GM12878 (cell line): Measurements from ENCODE around the gene PXT1. TPM values are rescaled to one million over a fixed set of nuclear protein-coding genes. Genes with fewer than 3 reads are reported as not detected.

Experiments used
- ATAC-seq: fragments of 200-7000 bp; cut with Tn5 transposase; 3 replicates; pipeline ENCODE4 v1.9.1; 2020; ENCODE audit warnings: mild to moderate bottlenecking, moderate library complexity
- BruUV-seq: library from RNA; stranded (reverse); fragments of 400-500 nt; replicated peaks from 2 replicates; lab custom pipeline; 2021; lab: Mats Ljungman, UMichigan
- CTCF ChIA-PET: fragments of 300-600 bp; sonication (Branson Sonifier 250); formaldehyde crosslinking; extraction: SDS; loops from one replicate; lab custom pipeline; 2021; ENCODE audit warnings: inconsistent platforms; lab: Yijun Ruan, JAX
- POLR2A ChIA-PET: fragments of 350-600 bp; formaldehyde crosslinking; extraction: SDS; loops from one replicate; lab custom pipeline; 2021; ENCODE audit warnings: inconsistent platforms; lab: Charles Lee
- RAD21 ChIA-PET: fragments of 300-600 bp; sonication (Branson Sonifier 250); formaldehyde crosslinking; loops from one replicate; lab custom pipeline; 2023; ENCODE audit warnings: antibody characterized with exemption; ENCODE audit not compliant: unreplicated experiment; lab: Charles Lee
- SMC1A ChIA-PET: fragments of 300-600 bp; sonication (Branson Sonifier 250); formaldehyde crosslinking; loops from one replicate; lab custom pipeline; 2023; ENCODE audit not compliant: unreplicated experiment, uncharacterized antibody; lab: Charles Lee
- DNase-seq: peaks from one replicate; pipeline ENCODE4 v3.0.0-alpha.2; 2011; ENCODE audit warnings: low read depth, low spot score
- FAIRE-seq: peaks from 3 replicates; lab custom pipeline; 2011; peaks lifted over from hg19 to GRCh38; lab: Jason Lieb, UNC
- H2AFZ ChIP-seq: 2 replicates; pipeline ENCODE4 v1.6.0; 2011; ENCODE audit warnings: low read depth, low read length, control low read depth; ENCODE audit not compliant: control insufficient read depth
- H3K27ac ChIP-seq: 2 replicates; pipeline ENCODE4 v1.5.1; 2011; ENCODE audit warnings: control low read depth; ENCODE audit not compliant: control insufficient read depth, insufficient read depth
- H3K27me3 ChIP-seq, 2 experiments: replicated peaks in 1 of 2; 2 replicates each; pipeline versions ENCODE4 v1.6.0 to v1.6.1; 2011; ENCODE audit warnings: low read length in 1 of 2; ENCODE audit not compliant: control insufficient read depth in 2 of 2, insufficient read depth in 2 of 2
- H3K36me3 ChIP-seq, 2 experiments: 2 replicates each; pipeline ENCODE4 v1.5.1; 2011; ENCODE audit warnings: low read length in 1 of 2; ENCODE audit not compliant: control insufficient read depth in 2 of 2, insufficient read depth in 2 of 2
- H3K4me1 ChIP-seq: 2 replicates; pipeline ENCODE4 v1.6.1; 2011; ENCODE audit warnings: mild to moderate bottlenecking, low read length, moderate library complexity, mixed read lengths; ENCODE audit not compliant: control insufficient read depth, insufficient read depth
- H3K4me2 ChIP-seq: 2 replicates; pipeline ENCODE4 v1.6.0; 2011; ENCODE audit warnings: control low read depth; ENCODE audit not compliant: control insufficient read depth, insufficient read depth
- H3K4me3 ChIP-seq: fragments of 200-600 bp; sonication (generic); 2 replicates; pipeline ENCODE4 v1.5.1; 2016
- H3K79me2 ChIP-seq: 2 replicates; pipeline ENCODE4 v1.6.0; 2011; ENCODE audit warnings: low read length; ENCODE audit not compliant: control insufficient read depth, insufficient read depth
- H3K9ac ChIP-seq: 2 replicates; pipeline ENCODE4 v1.8.0; 2011; ENCODE audit warnings: low read length, control low read depth, mixed read lengths; ENCODE audit not compliant: control insufficient read depth, insufficient read depth
- H3K9me3 ChIP-seq: replicated peaks from 3 replicates; pipeline ENCODE4 v1.5.1; 2011; ENCODE audit warnings: mild to moderate bottlenecking, low read length; ENCODE audit not compliant: control insufficient read depth, insufficient read depth
- H4K20me1 ChIP-seq: 2 replicates; pipeline ENCODE4 v1.6.0; 2011; ENCODE audit not compliant: control insufficient read depth, insufficient read depth
- ASH2L ChIP-seq: fragments of 300-600, 200-600 bp; sonication (generic); IDR thresholded peaks from 2 replicates; pipeline ENCODE4 v1.6.1; 2017; ENCODE audit warnings: low read depth, mild to moderate bottlenecking, borderline replicate concordance
- BCL11A ChIP-seq: IDR thresholded peaks from 2 replicates; pipeline ENCODE4 v1.6.1; 2011; ENCODE audit warnings: low read depth, low read length
- CBX5 ChIP-seq: sonication (generic); IDR thresholded peaks from 2 replicates; pipeline ENCODE4 v1.6.1; 2016; ENCODE audit warnings: low read depth, moderate library complexity, mild to moderate bottlenecking, inconsistent platforms
- CHD4 ChIP-seq: fragments of 200-600 bp; sonication (generic); IDR thresholded peaks from 2 replicates; pipeline ENCODE4 v1.6.1; 2016; ENCODE audit warnings: mild to moderate bottlenecking
- E4F1 ChIP-seq: fragments of 450-650 bp; IDR thresholded peaks from 2 replicates; pipeline ENCODE4 v1.6.1; 2018; ENCODE audit warnings: borderline replicate concordance, mild to moderate bottlenecking; ENCODE audit not compliant: partially characterized antibody
- HDAC2 ChIP-seq: fragments of 200-600 bp; sonication (generic); IDR thresholded peaks from 2 replicates; pipeline ENCODE4 v1.6.1; 2017
- HDGF ChIP-seq: fragments of 450-650 bp; IDR thresholded peaks from 2 replicates; pipeline ENCODE4 v1.6.1; 2016; ENCODE audit warnings: antibody characterized with exemption
- IKZF2 ChIP-seq, 2 experiments: fragments of 450-650 bp; IDR thresholded peaks; 2 replicates each; pipeline ENCODE4 v1.6.1; 2017; ENCODE audit warnings: mild to moderate bottlenecking in 2 of 2, moderate library complexity in 2 of 2
- KAT2A ChIP-seq: conservative IDR thresholded peaks from 2 replicates; pipeline ENCODE4 v1.6.1; 2011; ENCODE audit warnings: low read depth, low read length; ENCODE audit not compliant: control insufficient read depth
- NFIC ChIP-seq: IDR thresholded peaks from 2 replicates; pipeline ENCODE4 v1.6.1; 2012; ENCODE audit warnings: low read depth, mild to moderate bottlenecking, inconsistent platforms, low read length, moderate library complexity
- RB1 ChIP-seq: fragments of 450-650 bp; formaldehyde crosslinking; IDR thresholded peaks from 2 replicates; pipeline ENCODE4 v1.6.1; 2017; ENCODE audit warnings: mild to moderate bottlenecking, borderline replicate concordance
- STAT3 ChIP-seq: IDR thresholded peaks from 2 replicates; pipeline ENCODE4 v1.6.1; 2011; ENCODE audit warnings: low read depth, low read length, improper control_type of control experiment
- WRNIP1 ChIP-seq: IDR thresholded peaks from 2 replicates; pipeline ENCODE4 v1.6.1; 2011; ENCODE audit warnings: low read depth, low read length, improper control_type of control experiment, borderline replicate concordance
- ZBED1 ChIP-seq: IDR thresholded peaks from 2 replicates; pipeline ENCODE4 v1.6.1; 2016; ENCODE audit warnings: borderline replicate concordance
- WGBS: methylation state at CpG from one replicate; pipeline ENCODE4 v1.1.6; 2016; ENCODE audit warnings: low lambda C conversion rate; ENCODE audit not compliant: insufficient replicate concordance, insufficient coverage; ENCODE audit errors: missing lambda C conversion rate; 5-methylcytosine and 5-hydroxymethylcytosine counted together
- in situ Hi-C: fragments of 300-500 bp; cut with MboI; formaldehyde crosslinking; loops from 9 replicates; pipeline ENCODE4 v1.14.3; 2018; ENCODE audit warnings: mixed read lengths
- intact Hi-C: fragments of 100-400 bp; cut with micrococcal nuclease; formaldehyde crosslinking; loops from one replicate; pipeline ENCODE4 v1.14.2; 2022; ENCODE audit not compliant: unreplicated experiment
- polyA plus RNA-seq, 11 experiments: library from polyadenylated mRNA; depleted of rRNA in 4 of 11; unstranded in 6 of 11; stranded (reverse) in 5 of 11; fragments of >200 nt; fragmentation: Nextera tagmentation in 4 of 11; fragmentation: Illumina TruSeq in 1 of 11; extraction: Ambion mirVana in 4 of 11; extraction: Trizol in 1 of 11; gene quantifications; 1 replicate in 1 of 11; 2 replicates in 10 of 11; pipeline versions ENCODE4 v1.2.1 to v1.2.3, GENCODE V29; 2011 to 2016; ENCODE audit warnings: inconsistent platforms in 2 of 11, missing spikeins in 2 of 11, low read depth in 1 of 11
- total RNA-seq, 4 experiments: library from RNA; depleted of rRNA in 3 of 4; stranded (reverse); fragments of >200 nt in 3 of 4; fragmentation: Illumina TruSeq in 1 of 4; extraction: Trizol in 1 of 4; gene quantifications; 2 replicates each; pipeline versions ENCODE4 v1.2.1 to v1.2.3, GENCODE V29; 2013 to 2021
- TF ChIP-seq, protein P1 (sequence below): IDR thresholded peaks from 2 replicates; pipeline ENCODE4 v1.6.1; 2011; ENCODE audit warnings: borderline replicate concordance, low read depth, mild to moderate bottlenecking, moderate library complexity, mixed read lengths, low read length; ENCODE audit not compliant: insufficient read depth; ENCODE audit errors: extremely low read length
- TF ChIP-seq, protein P2 (sequence below): fragments of 450-650 bp; formaldehyde crosslinking; IDR thresholded peaks from 2 replicates; pipeline ENCODE4 v1.5.0; 2022; ENCODE audit warnings: mild to moderate bottlenecking, missing genetic modification characterization

Gene PXT1
- total and polyA plus RNA-seq, 10 of the 15 experiments (the other 5 are each of a cell fraction or from before 2014, with no cell fraction given) = 0.27 to 2.9 (median 0.50) TPM

DNA sequence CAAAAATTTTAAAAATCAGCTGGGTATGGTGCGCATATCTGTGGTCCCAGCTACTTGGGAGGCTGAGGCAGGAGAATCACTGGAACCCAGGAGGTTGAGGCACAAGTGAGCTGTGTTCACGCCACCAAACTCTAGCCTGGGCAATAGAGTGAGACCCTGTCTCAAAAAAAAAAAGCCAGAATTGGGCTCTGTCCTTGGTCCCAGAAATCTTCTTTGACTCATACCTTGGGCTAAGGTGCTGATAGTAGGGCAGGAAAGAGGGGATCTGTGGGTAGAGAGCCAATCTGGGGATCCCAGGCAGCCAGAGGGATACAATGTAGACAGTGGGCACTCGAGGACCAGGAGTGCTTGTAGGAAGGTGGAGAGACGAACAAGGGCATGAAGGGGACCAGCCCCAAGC, 68.5 kb downstream of the PXT1 start (continued):
- TF ChIP-seq, protein P1, sequence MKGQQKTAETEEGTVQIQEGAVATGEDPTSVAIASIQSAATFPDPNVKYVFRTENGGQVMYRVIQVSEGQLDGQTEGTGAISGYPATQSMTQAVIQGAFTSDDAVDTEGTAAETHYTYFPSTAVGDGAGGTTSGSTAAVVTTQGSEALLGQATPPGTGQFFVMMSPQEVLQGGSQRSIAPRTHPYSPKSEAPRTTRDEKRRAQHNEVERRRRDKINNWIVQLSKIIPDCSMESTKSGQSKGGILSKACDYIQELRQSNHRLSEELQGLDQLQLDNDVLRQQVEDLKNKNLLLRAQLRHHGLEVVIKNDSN = no peak
- TF ChIP-seq CHD4 (no peak), HDGF (no peak), KAT2A (no peak)

DNA sequence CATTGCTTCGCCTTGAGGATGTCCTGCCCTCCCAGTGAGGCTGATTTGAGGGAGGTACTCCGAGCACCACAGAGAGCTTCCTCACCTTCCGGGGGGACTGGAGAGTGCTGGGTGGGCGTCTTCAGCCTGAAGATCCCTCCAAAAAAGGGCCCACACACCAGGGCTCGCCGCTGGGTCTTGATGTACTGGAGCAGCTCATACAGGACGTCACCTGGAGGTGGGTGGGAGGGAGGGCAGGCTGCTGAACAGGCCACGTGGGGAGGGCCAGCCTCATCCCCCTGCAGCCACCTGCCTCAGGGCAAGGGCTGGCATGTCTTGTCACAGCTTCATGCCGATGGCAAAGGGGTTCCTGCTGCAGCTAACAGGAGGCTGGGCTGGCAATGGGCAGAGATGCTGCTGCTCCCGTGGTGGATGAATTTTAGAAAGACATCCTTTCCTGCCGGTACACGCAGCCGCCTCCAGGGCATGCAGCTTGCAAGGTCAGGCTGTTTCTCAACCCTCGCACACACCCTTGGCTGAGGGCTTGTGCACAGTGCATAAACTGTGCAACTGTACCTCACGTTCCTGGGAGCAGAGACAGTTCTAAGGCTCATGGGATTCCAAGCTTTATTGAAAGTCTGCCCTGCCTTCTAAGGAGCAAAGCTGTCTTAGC, 69.2 kb downstream of the PXT1 start:
- Histone ChIP-seq H3K4me3 (no peak overlapping the region), H3K9ac (no peak overlapping the region), H3K79me2 (no peaks in the 10 kb centered on the region), H3K4me2 (no peak overlapping the region), H3K4me1 (peaks cover 12% of the 10 kb centered on the region), H4K20me1 (no peaks in the 10 kb centered on the region), H2AFZ (no peak overlapping the region), H3K36me3 (no peaks in the 10 kb centered on the region; a peak in 1 of 4 replicates), H3K27ac (no peak overlapping the region), H3K9me3 (no peaks in the 10 kb centered on the region), H3K27me3 (no peaks in the 10 kb centered on the region)
- ATAC-seq (no peak), FAIRE-seq (no peak), DNase-seq (no peak)
- in situ Hi-C loops = no loop called here
- BruUV-seq = no TSS peak
- ChIA-PET POLR2A (no interaction called here), CTCF (interaction anchor here (0.7 to 0.9 kb wide), 2 partner anchors 13 to 251 kb away, joined by 3 read pairs; no protein-coding TSS in a partner anchor), RAD21 (interaction anchor here (0.9 kb wide), 1 partner anchor 15 kb away, joined by 3 read pairs; no protein-coding TSS in a partner anchor), SMC1A (no interaction called here)
- 72% methylated on average over 14 of the region's 15 CpGs for WGBS
- intact Hi-C loops = no loop called here
- no peak for TF ChIP-seq BCL11A
- TF ChIP-seq WRNIP1 = no peak
- TF ChIP-seq, protein P2, sequence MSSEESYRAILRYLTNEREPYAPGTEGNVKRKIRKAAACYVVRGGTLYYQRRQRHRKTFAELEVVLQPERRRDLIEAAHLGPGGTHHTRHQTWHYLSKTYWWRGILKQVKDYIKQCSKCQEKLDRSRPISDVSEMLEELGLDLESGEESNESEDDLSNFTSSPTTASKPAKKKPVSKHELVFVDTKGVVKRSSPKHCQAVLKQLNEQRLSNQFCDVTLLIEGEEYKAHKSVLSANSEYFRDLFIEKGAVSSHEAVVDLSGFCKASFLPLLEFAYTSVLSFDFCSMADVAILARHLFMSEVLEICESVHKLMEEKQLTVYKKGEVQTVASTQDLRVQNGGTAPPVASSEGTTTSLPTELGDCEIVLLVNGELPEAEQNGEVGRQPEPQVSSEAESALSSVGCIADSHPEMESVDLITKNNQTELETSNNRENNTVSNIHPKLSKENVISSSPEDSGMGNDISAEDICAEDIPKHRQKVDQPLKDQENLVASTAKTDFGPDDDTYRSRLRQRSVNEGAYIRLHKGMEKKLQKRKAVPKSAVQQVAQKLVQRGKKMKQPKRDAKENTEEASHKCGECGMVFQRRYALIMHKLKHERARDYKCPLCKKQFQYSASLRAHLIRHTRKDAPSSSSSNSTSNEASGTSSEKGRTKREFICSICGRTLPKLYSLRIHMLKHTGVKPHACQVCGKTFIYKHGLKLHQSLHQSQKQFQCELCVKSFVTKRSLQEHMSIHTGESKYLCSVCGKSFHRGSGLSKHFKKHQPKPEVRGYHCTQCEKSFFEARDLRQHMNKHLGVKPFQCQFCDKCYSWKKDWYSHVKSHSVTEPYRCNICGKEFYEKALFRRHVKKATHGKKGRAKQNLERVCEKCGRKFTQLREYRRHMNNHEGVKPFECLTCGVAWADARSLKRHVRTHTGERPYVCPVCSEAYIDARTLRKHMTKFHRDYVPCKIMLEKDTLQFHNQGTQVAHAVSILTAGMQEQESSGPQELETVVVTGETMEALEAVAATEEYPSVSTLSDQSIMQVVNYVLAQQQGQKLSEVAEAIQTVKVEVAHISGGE = no peak
- no peak for TF ChIP-seq ZBED1
- no peak for TF ChIP-seq E4F1
- no peak for TF ChIP-seq RB1
- TF ChIP-seq STAT3 = no peak
- no peak for TF ChIP-seq NFIC
- TF ChIP-seq ASH2L = no peak
- TF ChIP-seq IKZF2 (IDR thresholded peaks at IDR 0.05) = no peak
- TF ChIP-seq CBX5 = no peak
- TF ChIP-seq HDAC2 = no peak
